ENCODE measurements around the gene AAK1.
A peak's percentile ranks its signal among the peaks of the same experiment; 100 is the strongest.
"Not testable (repeated sequence)": the region's sequence is repeated elsewhere in the genome, so short reads cannot be mapped to it uniquely, and the experiment has no call there.

The AAK1 gene

GRCh38 chr2:69600425-69600824 is 43.1 kb downstream of the AAK1 start:
- DNase-seq (no peak), ATAC-seq (no peak)

GRCh38 chr2:69597843-69598610 is 45.5 kb downstream of the AAK1 start:
- DNase-seq (no peak), ATAC-seq (no peak)

GRCh38 chr2:69597105-69597504 is 46.4 kb downstream of the AAK1 start:
- no peak for DNase-seq
- ATAC-seq: no peak

- ATAC-seq: no peak
Measured at GRCh38 chr2:69594341-69594740, 49.2 kb downstream of the AAK1 start.

GRCh38 chr2:69592511-69592910 is 51.0 kb downstream of the AAK1 start:
- DNase-seq (no peak), ATAC-seq (no peak)

More at GRCh38 chr2:69594341-69594740, 49.2 kb downstream of the AAK1 start:
- DNase-seq: no peak

- ATAC-seq (no peak), DNase-seq (no peak)
Measured at GRCh38 chr2:69589973-69590652, 53.4 kb downstream of the AAK1 start.

GRCh38 chr2:69588945-69589344 is 54.6 kb downstream of the AAK1 start:
- DNase-seq (no peak), ATAC-seq (no peak)

- ATAC-seq (peak; percentile 21), DNase-seq (no peak)
Measured at GRCh38 chr2:69588403-69588802, 55.1 kb downstream of the AAK1 start.

GRCh38 chr2:69585855-69586555 is 57.5 kb downstream of the AAK1 start:
- DNase-seq: no peak
- ATAC-seq: peak; percentile 34

- peak; percentile 37 for ATAC-seq
Measured at GRCh38 chr2:69584127-69584889, 59.2 kb downstream of the AAK1 start.

GRCh38 chr2:69583321-69583833 is 60.2 kb downstream of the AAK1 start:
- DNase-seq (no peak), ATAC-seq (no peak)

More at GRCh38 chr2:69584127-69584889, 59.2 kb downstream of the AAK1 start:
- DNase-seq: no peak

GRCh38 chr2:69582582-69583176 is 60.9 kb downstream of the AAK1 start:
- no peak for ATAC-seq
- no peak for DNase-seq

- ATAC-seq (no peak), DNase-seq (no peak)
Measured at GRCh38 chr2:69581774-69582581, 61.6 kb downstream of the AAK1 start.

GRCh38 chr2:69580486-69580885 is 63.1 kb downstream of the AAK1 start:
- DNase-seq (no peak), ATAC-seq (no peak)

- ATAC-seq (no peak), DNase-seq (no peak)
Measured at GRCh38 chr2:69579536-69579935, 64.0 kb downstream of the AAK1 start.

GRCh38 chr2:69578198-69578540 is 65.4 kb downstream of the AAK1 start:
- no peak for ATAC-seq
- DNase-seq: no peak

GRCh38 chr2:69577467-69578197 is 65.9 kb downstream of the AAK1 start:
- DNase-seq (no peak), ATAC-seq (no peak)

GRCh38 chr2:69576880-69577279 is 66.7 kb downstream of the AAK1 start:
- ATAC-seq (no peak), DNase-seq (no peak)

GRCh38 chr2:69575926-69576325 is 67.6 kb downstream of the AAK1 start:
- no peak for DNase-seq
- no peak for ATAC-seq

- ATAC-seq, DNase-seq: not testable (repeated sequence)
Measured at GRCh38 chr2:69575371-69575770, 68.2 kb downstream of the AAK1 start.

Measured in stimulated activated naive CD8-positive, alpha-beta T cell treated with anti-CD3 and anti-CD28 coated beads, Interleukin-15, Interleukin-2, amounts not matched to agents 100 U/mL and 50 U/mL, for 24 hours (primary cell).